HEK293 (cell line): ENCODE measurements around the gene ITGAX.

Experiments used
- ZBTB1 ChIP-seq: fragments of 450-650 bp; formaldehyde crosslinking; IDR thresholded peaks from 2 replicates; pipeline ENCODE4 v1.5.1; 2016; ENCODE audit warnings: missing biosample characterization, missing genetic modification characterization
- ZNF175 ChIP-seq: fragments of 450-650 bp; formaldehyde crosslinking; IDR thresholded peaks from 2 replicates; pipeline ENCODE4 v1.5.1; 2016; ENCODE audit warnings: missing biosample characterization, missing genetic modification characterization
- ZNF37A ChIP-seq: fragments of 450-650 bp; IDR thresholded peaks from 2 replicates; pipeline ENCODE4 v1.5.1; 2018; ENCODE audit warnings: missing biosample characterization, missing genetic modification characterization
- ZNF394 ChIP-seq: fragments of 450-650 bp; formaldehyde crosslinking; IDR thresholded peaks from 2 replicates; pipeline ENCODE4 v1.5.1; 2016; ENCODE audit warnings: missing biosample characterization, missing genetic modification characterization, mild to moderate bottlenecking, moderate library complexity, borderline replicate concordance
- ZNF677 ChIP-seq: fragments of 450-650 bp; IDR thresholded peaks from 2 replicates; pipeline ENCODE4 v1.5.0; 2018; ENCODE audit warnings: missing biosample characterization, mild to moderate bottlenecking, missing genetic modification characterization, moderate library complexity
- ZNF701 ChIP-seq: fragments of 450-650 bp; formaldehyde crosslinking; IDR thresholded peaks from 2 replicates; pipeline ENCODE4 v1.5.1; 2016; ENCODE audit warnings: missing biosample characterization, missing genetic modification characterization
- TF ChIP-seq, protein P1 (sequence below): fragments of 450-650 bp; formaldehyde crosslinking; IDR thresholded peaks from 2 replicates; pipeline ENCODE4 v1.5.1; 2016; ENCODE audit warnings: missing biosample characterization, missing genetic modification characterization

DNA sequence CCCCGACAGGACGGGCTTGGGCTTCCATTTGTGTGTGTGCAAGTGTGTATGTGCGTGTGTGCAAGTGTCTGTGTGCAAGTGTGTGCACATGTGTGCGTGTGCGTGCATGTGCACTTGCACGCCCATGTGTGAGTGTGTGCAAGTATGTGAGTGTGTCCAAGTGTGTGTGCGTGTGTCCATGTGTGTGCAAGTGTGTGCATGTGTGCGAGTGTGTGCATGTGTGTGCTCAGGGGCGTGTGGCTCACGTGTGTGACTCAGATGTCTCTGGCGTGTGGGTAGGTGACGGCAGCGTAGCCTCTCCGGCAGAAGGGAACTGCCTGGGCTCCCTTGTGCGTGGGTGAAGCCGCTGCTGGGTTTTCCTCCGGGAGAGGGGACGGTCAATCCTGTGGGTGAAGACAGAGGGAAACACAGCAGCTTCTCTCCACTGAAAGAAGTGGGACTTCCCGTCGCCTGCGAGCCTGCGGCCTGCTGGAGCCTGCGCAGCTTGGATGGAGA lies 23.1 kb upstream of the ITGAX start:
- TF ChIP-seq, protein P1, sequence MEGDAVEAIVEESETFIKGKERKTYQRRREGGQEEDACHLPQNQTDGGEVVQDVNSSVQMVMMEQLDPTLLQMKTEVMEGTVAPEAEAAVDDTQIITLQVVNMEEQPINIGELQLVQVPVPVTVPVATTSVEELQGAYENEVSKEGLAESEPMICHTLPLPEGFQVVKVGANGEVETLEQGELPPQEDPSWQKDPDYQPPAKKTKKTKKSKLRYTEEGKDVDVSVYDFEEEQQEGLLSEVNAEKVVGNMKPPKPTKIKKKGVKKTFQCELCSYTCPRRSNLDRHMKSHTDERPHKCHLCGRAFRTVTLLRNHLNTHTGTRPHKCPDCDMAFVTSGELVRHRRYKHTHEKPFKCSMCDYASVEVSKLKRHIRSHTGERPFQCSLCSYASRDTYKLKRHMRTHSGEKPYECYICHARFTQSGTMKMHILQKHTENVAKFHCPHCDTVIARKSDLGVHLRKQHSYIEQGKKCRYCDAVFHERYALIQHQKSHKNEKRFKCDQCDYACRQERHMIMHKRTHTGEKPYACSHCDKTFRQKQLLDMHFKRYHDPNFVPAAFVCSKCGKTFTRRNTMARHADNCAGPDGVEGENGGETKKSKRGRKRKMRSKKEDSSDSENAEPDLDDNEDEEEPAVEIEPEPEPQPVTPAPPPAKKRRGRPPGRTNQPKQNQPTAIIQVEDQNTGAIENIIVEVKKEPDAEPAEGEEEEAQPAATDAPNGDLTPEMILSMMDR (tag by site-specific recombination): no peak
- TF ChIP-seq ZNF394: no peak
- no peak for TF ChIP-seq ZBTB1 (tag by site-specific recombination)
- no peak for TF ChIP-seq ZNF677 (tag by site-specific recombination)
- TF ChIP-seq ZNF37A: no peak
- no peak for TF ChIP-seq ZNF175 (tag by site-specific recombination)
- TF ChIP-seq ZNF701 (tag by site-specific recombination): no peak
